Subcutaneous abdominal adipose tissue (tissue), 5 donors: Measurements from ENCODE around the gene RABGAP1L.

Source experiments
- H3K27ac ChIP-seq: one replicate; pipeline ENCODE4 v1.7.0; 2013; ENCODE audit warnings: low read depth, mild to moderate bottlenecking, inconsistent platforms, low read length, moderate library complexity
- H3K27me3 ChIP-seq, 5 donors: one replicate each; pipeline ENCODE4 v1.7.0; 2013; ENCODE audit warnings: low read length in 5 of 5, inconsistent platforms in 1 of 5; ENCODE audit not compliant: control insufficient read depth in 5 of 5, insufficient read depth in 4 of 5
- H3K36me3 ChIP-seq, 5 donors: one replicate each; pipeline ENCODE4 v1.7.0; 2013; ENCODE audit warnings: low read length in 5 of 5; ENCODE audit not compliant: control insufficient read depth in 5 of 5, insufficient read depth in 5 of 5
- H3K4me1 ChIP-seq, 5 donors: one replicate each; pipeline ENCODE4 v1.7.0; 2013; ENCODE audit warnings: low read length in 5 of 5, mild to moderate bottlenecking in 3 of 5, moderate library complexity in 1 of 5; ENCODE audit not compliant: control insufficient read depth in 5 of 5, insufficient read depth in 5 of 5
- H3K4me3 ChIP-seq, 5 donors: one replicate each; pipeline ENCODE4 v1.7.0; 2013; ENCODE audit warnings: low read length in 5 of 5, low read depth in 1 of 5
- H3K9ac ChIP-seq, 5 donors: one replicate each; pipeline ENCODE4 v1.7.0; 2013; ENCODE audit warnings: low read length in 5 of 5, mild to moderate bottlenecking in 4 of 5, moderate library complexity in 3 of 5
- H3K9me3 ChIP-seq, 5 donors: one replicate each; pipeline ENCODE4 v1.7.0; 2013; ENCODE audit warnings: low read length in 5 of 5; ENCODE audit not compliant: control insufficient read depth in 5 of 5
- donor health status: healthy.
- donor health status: healthy.
- donor health status: healthy.
- donor health status: healthy.
- donor health status: healthy.

RABGAP1L gene

DNA sequence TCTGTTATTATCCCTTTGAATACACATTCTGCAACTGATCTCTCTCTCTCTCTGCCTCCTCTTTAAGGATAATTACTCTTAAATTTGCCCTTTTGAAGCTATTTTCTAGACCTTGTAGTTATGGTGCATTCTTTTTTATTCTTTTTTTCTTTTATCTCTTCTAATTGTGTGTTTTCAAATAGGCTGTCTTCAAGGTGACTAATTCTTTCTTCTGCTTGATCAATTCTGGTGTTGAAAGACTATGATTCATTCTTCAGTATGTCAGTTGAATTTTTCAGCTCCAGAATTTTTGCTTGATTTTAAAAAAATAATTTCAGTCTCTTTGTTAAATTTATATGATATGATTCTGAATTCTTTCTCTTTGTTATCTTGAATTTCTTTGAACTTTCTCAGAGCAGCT is 192.8 kb downstream of the RABGAP1L start:
- no peaks in the 10 kb centered on the region for H3K36me3 ChIP-seq
- no peak overlapping the region for H3K27ac ChIP-seq
- no peaks in the 10 kb centered on the region for H3K9me3 ChIP-seq

DNA sequence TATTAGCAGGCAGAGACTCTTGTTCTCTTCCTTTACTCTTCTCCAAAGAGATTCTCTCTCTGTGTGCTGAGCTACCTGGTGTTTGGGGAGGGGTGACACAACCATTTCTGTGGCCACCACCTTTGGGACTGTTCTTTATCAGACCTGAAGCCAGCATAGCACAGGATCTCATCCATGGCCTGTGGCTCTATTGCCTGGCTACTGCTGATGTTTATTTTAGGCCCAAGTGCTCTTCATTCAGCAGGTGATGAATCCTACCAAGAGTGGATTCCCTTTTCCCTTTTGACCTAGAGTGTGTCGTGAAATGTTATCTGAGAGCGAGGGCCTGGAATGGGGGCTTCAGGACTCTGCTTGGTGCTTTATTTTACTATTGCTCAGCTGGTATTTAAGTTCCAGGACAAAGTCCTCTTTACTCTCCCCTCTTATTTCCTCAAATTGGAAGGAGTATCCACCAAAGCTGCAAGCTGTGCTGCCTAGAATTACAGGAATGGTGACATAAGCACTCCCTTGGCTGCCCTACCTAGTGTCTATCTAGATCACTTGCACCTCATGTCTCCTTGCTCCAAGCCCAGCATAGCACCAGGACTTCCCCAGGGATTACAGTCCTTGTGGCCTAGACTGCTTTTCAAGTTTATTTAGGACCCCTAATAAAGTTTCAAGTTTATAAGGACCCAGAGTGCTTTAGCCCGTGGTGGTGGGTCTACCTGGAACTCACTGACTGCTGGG is 193.7 kb downstream of the RABGAP1L start:
- Histone ChIP-seq H3K36me3 (peaks cover 0 to 3% (median 0%) of the 10 kb centered on the region in 5 donors), H3K4me1 (no peaks in the 10 kb centered on the region), H3K27ac (no peak overlapping the region), H3K9ac (no peak overlapping the region), H3K4me3 (no peak overlapping the region), H3K27me3 (no peaks in the 10 kb centered on the region), H3K9me3 (no peaks in the 10 kb centered on the region)

More for the DNA sequence above, 192.8 kb downstream of the RABGAP1L start:
- Histone ChIP-seq H3K27me3 (no peaks in the 10 kb centered on the region), H3K4me3 (no peak overlapping the region), H3K9ac (no peak overlapping the region), H3K4me1 (no peaks in the 10 kb centered on the region)

DNA sequence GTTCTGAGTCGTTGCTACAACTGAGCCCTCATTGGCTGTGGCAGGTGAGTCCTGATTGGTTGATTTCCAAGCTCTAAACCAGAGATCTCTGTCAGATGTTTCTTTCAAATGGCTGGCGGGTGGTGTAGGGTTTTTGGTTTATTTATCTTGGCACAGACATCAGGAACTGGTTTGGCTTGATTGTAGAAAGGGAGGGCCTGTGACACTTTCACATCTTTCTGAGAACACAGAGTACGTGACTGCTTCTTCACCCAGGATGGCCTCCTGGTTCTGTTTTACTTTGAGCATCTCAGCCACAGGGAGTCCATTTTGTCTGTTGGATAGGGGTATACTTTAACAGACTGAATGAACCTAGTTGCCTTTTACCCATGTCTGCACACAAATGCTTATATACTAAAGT is 199.0 kb downstream of the RABGAP1L start:
- no peaks in the 10 kb centered on the region for H3K4me1 ChIP-seq

DNA sequence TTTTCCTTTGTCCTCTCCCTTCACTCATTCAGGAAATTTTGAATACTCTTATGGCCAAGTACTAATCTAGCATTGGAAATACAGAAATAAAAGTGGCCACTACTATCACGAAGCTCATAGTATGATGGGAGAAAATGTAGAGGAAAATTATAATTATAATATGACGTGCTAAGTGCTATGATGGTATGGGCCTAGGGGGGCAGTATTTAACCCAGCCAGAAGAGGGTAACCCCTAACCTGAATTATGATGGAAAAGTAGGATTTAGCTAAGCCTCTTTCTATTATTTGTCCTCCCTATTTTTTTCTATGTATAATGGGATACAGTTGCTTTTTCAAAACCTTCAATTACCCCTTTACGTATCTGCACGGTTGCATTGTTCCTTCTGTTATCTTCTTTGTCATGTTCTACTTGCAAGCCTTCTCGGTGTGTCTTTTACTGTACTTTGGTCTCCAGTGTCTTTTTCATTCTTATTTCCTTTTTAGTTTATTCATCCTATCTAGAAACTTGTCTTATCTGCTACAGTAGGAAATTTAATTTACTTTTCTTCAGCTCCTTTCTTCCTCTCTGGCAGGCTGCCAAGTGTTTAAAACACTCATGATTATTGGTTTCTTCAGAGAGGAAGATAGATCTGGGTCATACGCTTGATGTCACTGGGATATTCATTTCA is 199.6 kb downstream of the RABGAP1L start:
- Histone ChIP-seq H3K36me3 (peaks cover 0 to 3% (median 0%) of the 10 kb centered on the region in 5 donors), H3K9me3 (no peaks in the 10 kb centered on the region), H3K9ac (no peak overlapping the region), H3K4me1 (no peaks in the 10 kb centered on the region), H3K4me3 (no peak overlapping the region), H3K27ac (no peak overlapping the region), H3K27me3 (no peaks in the 10 kb centered on the region)

More for the DNA sequence above, 199.0 kb downstream of the RABGAP1L start:
- Histone ChIP-seq H3K4me3 (no peak overlapping the region), H3K9ac (no peak overlapping the region), H3K27ac (no peak overlapping the region), H3K9me3 (no peaks in the 10 kb centered on the region), H3K27me3 (no peaks in the 10 kb centered on the region), H3K36me3 (peaks cover 0 to 3% (median 0%) of the 10 kb centered on the region in 5 donors)

DNA sequence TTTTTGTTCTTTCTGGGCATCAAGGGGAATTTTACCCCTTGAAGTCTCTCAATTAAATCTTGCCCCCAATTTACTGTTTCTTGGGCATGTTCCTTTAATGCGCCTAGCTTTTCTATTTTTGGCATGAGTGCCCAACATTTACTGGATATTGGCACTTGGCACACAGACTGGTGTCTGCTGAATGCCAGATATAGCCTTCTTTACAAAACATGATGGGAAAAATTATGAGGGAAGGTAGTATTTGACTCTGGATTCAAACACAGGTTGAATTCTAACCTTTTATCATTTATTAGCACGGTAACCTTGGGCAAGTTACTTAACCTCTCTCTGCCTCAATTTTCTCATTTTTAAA is 200.1 kb downstream of the RABGAP1L start:
- H3K9me3 ChIP-seq, result no peaks in the 10 kb centered on the region
- no peak overlapping the region for H3K27ac ChIP-seq
- peaks cover 0 to 3% (median 0%) of the 10 kb centered on the region in 5 donors for H3K36me3 ChIP-seq
- no peaks in the 10 kb centered on the region for H3K4me1 ChIP-seq
- no peak overlapping the region for H3K4me3 ChIP-seq
- no peak overlapping the region for H3K9ac ChIP-seq
- no peaks in the 10 kb centered on the region for H3K27me3 ChIP-seq

DNA sequence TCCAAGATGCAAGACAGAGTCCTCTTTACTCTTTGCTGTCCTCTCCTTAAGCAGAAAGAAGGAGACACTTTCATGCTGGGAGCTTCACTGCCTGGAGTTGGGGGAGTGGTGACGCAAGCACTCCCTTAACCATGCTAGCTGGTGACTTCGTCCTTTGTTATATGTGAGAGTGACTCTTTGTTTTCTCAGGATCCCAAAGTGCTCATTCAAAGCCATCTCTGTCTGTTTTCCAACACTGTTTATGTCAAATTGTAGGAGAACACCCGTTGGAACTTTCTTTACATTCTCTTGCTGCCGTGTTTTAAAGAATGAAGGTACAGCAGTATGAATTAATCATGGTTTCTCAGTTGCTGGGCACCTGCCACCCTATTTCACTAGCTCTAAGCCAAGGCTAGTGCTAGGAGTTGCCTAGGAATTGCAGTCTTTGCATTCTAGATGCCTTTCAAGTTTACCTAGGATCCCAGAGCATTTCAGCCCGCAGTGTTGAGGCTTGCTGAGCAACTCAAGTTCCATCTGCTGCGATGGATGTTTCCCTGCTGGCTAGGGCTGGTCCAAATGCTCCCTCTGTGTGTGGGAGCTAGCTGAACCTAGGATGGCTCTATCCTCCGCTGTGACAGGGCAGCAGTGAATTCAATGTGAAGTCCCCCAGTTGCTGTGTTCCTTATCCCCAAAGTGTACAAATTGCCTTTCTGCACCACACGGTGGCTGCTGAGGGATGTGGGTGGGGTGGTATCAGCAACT is 205.8 kb downstream of the RABGAP1L start:
- no peak overlapping the region for H3K4me3 ChIP-seq
- H3K9ac ChIP-seq, result no peak overlapping the region
- no peaks in the 10 kb centered on the region for H3K36me3 ChIP-seq
- no peaks in the 10 kb centered on the region for H3K4me1 ChIP-seq
- no peaks in the 10 kb centered on the region for H3K27me3 ChIP-seq
- no peaks in the 10 kb centered on the region for H3K9me3 ChIP-seq
- H3K27ac ChIP-seq, result no peak overlapping the region

DNA sequence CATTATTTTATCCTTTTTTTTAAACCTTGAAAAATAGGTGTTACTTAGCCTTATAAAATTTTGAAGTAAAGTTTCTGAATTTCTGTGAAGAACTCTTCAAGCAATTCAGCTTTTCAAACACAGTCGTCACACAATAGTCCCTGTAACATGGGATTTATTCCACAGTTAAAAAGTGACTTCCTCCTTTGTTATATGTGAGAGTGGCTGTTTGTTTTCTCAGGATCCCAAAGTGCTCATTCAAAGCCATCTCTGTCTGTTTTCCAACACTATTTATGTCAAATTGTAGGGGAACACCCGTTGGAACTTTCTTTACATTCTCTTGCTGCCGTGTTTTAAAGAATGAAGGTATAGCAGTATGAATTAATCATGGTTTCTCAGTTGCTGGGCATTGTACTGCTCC is 207.6 kb downstream of the RABGAP1L start:
- no peaks in the 10 kb centered on the region for H3K27me3 ChIP-seq
- H3K9ac ChIP-seq, result no peak overlapping the region
- H3K4me3 ChIP-seq, result no peak overlapping the region
- no peaks in the 10 kb centered on the region for H3K4me1 ChIP-seq
- H3K27ac ChIP-seq, result no peak overlapping the region
- H3K9me3 ChIP-seq, result no peaks in the 10 kb centered on the region
- no peaks in the 10 kb centered on the region for H3K36me3 ChIP-seq

DNA sequence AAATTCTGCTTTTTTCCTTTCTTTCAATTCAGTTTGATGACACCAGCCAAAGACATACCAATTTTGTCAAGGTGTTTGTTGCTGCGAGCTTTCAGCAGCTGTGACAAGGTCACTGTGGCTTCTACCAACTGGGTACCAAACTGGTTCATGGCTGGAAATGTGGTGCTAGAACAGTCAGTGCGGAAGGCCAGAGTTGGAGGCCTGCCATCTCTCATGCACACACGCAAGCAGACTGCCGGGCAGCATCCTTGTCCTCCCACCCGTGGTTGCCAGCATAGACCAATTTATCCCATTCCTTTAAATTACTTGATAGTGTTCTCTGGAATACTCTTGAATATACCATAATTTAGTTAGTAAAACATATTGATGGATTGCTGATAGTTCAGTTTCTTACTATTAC is 208.6 kb downstream of the RABGAP1L start:
- no peaks in the 10 kb centered on the region for H3K27me3 ChIP-seq
- H3K36me3 ChIP-seq, result no peaks in the 10 kb centered on the region
- no peaks in the 10 kb centered on the region for H3K4me1 ChIP-seq
- H3K9me3 ChIP-seq, result no peaks in the 10 kb centered on the region
- H3K27ac ChIP-seq, result no peak overlapping the region
- H3K9ac ChIP-seq, result no peak overlapping the region
- H3K4me3 ChIP-seq, result no peak overlapping the region

DNA sequence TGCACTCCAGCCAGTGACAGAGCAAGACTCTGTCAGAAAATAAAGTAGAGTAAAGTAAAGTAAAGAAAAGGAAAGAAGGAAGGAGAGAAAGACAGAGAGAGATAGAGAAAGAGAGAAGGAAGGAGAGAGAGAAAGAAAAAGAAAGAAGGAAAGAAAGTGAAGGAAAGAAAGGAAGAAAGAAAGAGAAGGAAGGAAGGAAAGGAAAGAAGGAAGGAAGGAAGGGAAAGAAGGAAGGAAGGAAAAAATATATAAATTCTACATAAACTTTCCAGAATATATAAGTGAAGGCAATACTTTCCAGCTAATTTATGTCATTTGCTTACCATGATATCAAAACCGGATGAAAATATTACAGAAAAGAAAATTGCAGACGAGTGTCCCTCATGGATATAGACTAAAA is 216.7 kb downstream of the RABGAP1L start:
- H3K4me3 ChIP-seq, result no peak overlapping the region
- no peaks in the 10 kb centered on the region for H3K36me3 ChIP-seq
- no peaks in the 10 kb centered on the region for H3K9me3 ChIP-seq
- no peaks in the 10 kb centered on the region for H3K4me1 ChIP-seq
- H3K27me3 ChIP-seq, result no peaks in the 10 kb centered on the region
- no peak overlapping the region for H3K9ac ChIP-seq
- H3K27ac ChIP-seq, result no peak overlapping the region

DNA sequence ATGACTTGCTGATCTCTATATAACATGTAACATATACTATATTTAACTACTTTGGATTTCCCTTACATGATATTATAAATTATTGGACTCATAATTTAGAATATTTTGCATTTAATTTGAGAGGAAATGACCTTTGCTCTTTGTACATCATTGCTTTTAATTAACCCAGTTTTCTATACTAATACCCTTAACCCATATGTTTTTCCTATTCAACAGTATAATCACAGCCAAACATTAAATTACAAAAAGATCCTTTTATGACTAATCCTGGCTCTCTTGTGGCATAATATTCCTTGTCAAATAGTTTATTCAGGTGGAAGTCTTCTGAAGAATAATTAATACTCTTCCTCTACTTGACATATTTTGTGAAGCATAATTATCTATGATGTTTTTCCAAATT is 232.4 kb downstream of the RABGAP1L start:
- Histone ChIP-seq H3K27ac (no peak overlapping the region), H3K4me3 (no peak overlapping the region), H3K9ac (no peak overlapping the region), H3K4me1 (no peaks in the 10 kb centered on the region), H3K9me3 (peaks cover 0 to 4% (median 0%) of the 10 kb centered on the region in 5 donors), H3K36me3 (peaks cover 0 to 4% (median 0%) of the 10 kb centered on the region in 5 donors), H3K27me3 (no peaks in the 10 kb centered on the region)
